Prostate gland (tissue), 2 donors: ENCODE data around the gene SPNS2. TPM values are rescaled to one million over a fixed set of nuclear protein-coding genes. Genes with fewer than 3 reads are reported as not detected.

Experiments used
- DNase-seq: peaks from one replicate; pipeline ENCODE4 v3.0.0-alpha.2; 2019; ENCODE audit warnings: low spot score
- H3K27ac ChIP-seq, 2 donors: fragments of 200-600 bp; sonication (generic); 2 replicates each; pipeline ENCODE4 v1.5.1; 2017 to 2019
- H3K27me3 ChIP-seq: fragments of 200-600 bp; sonication (generic); replicated peaks from 2 replicates; pipeline ENCODE4 v1.5.1; 2019; ENCODE audit not compliant: insufficient read depth
- H3K36me3 ChIP-seq, 2 donors: fragments of 200-600 bp; sonication (generic); 1 replicate in 1 of 2; 2 replicates in 1 of 2; pipeline versions ENCODE4 v1.5.1 to v1.8.1; 2017 to 2019
- H3K4me1 ChIP-seq: fragments of 200-600 bp; sonication (generic); replicated peaks from 2 replicates; pipeline ENCODE4 v1.5.1; 2019
- H3K4me3 ChIP-seq, 2 donors: fragments of 200-600 bp; sonication (generic); 2 replicates each; pipeline ENCODE4 v1.5.1; 2017 to 2019
- H3K9me3 ChIP-seq: fragments of 200-600 bp; sonication (generic); 2 replicates; pipeline ENCODE4 v1.5.1; 2017
- CTCF ChIP-seq, 4 experiments: fragments of 200-600 bp in 2 of 4; fragments of 450-650 bp in 2 of 4; sonication (generic) in 2 of 4; IDR thresholded peaks; 1 replicate in 3 of 4; 2 replicates in 1 of 4; pipeline ENCODE4 v1.5.1; 2016 to 2019; ENCODE audit warnings: antibody characterized with exemption in 4 of 4, mild to moderate bottlenecking in 2 of 4, moderate library complexity in 2 of 4
- POLR2A ChIP-seq: fragments of 450-650 bp; IDR thresholded peaks from one replicate; pipeline ENCODE4 v1.6.1; 2016; ENCODE audit warnings: antibody characterized with exemption, mild to moderate bottlenecking
- POLR2AphosphoS5 ChIP-seq: sonication (generic); formaldehyde crosslinking; IDR thresholded peaks from one replicate; pipeline ENCODE4 v1.6.1; 2017; ENCODE audit warnings: antibody characterized with exemption
- WGBS: methylation state at CpG from one replicate; pipeline ENCODE4 v1.1.5; 2018; 5-methylcytosine and 5-hydroxymethylcytosine counted together
- intact Hi-C: fragments of 100-400 bp; cut with DNase I; formaldehyde crosslinking; loops from one replicate; pipeline ENCODE4 v1.14.2; 2022
- total RNA-seq, 2 donors: library from RNA; depleted of rRNA; stranded (reverse); fragments of >200 nt; gene quantifications; one replicate each; pipeline ENCODE4 v1.1.0, GENCODE V29; 2016

Gene SPNS2
- total RNA-seq, 2 donors from 2014 or later = 6.6 to 14.0 TPM

- no peak for DNase-seq
- intact Hi-C loops = no loop called here
- Histone ChIP-seq H3K4me3 (no peak overlapping the region), H3K36me3 (no peaks in the 10 kb centered on the region), H3K27me3 (no peaks in the 10 kb centered on the region), H3K4me1 (no peaks in the 10 kb centered on the region), H3K27ac (no peak overlapping the region), H3K9me3 (no peaks in the 10 kb centered on the region)
- TF ChIP-seq POLR2AphosphoS5 (no peak), CTCF (IDR thresholded peaks at IDR 0.05) (no peak)
- 76% methylated on average over 4 of the region's 4 CpGs for WGBS
Observed at GRCh38 chr17:4573115-4573514, 74.4 kb downstream of the SPNS2 start.

GRCh38 chr17:4573669-4574068 is 75.0 kb downstream of the SPNS2 start:
- Histone ChIP-seq H3K27ac (no peak overlapping the region), H3K27me3 (no peaks in the 10 kb centered on the region), H3K4me1 (no peaks in the 10 kb centered on the region), H3K9me3 (no peaks in the 10 kb centered on the region), H3K4me3 (no peak overlapping the region), H3K36me3 (no peaks in the 10 kb centered on the region)
- TF ChIP-seq CTCF (IDR thresholded peaks at IDR 0.05) (no peak), POLR2A (no peak), POLR2AphosphoS5 (no peak)
- no peak for DNase-seq
- WGBS = 57% methylated on average over 7 of the region's 7 CpGs
- intact Hi-C loops = no loop called here

GRCh38 chr17:4574448-4575045 is 75.9 kb downstream of the SPNS2 start:
- Histone ChIP-seq H3K27ac (no peak overlapping the region), H3K4me3 (no peak overlapping the region), H3K27me3 (no peaks in the 10 kb centered on the region), H3K36me3 (no peaks in the 10 kb centered on the region), H3K4me1 (no peaks in the 10 kb centered on the region), H3K9me3 (no peaks in the 10 kb centered on the region)
- TF ChIP-seq POLR2A = no peak
- no peak for TF ChIP-seq CTCF (IDR thresholded peaks at IDR 0.05)
- TF ChIP-seq POLR2AphosphoS5 = no peak
- intact Hi-C loops = no loop called here
- DNase-seq = no peak
- 94% methylated on average over 9 of the region's 9 CpGs for WGBS

- no peak for DNase-seq
- Histone ChIP-seq H3K4me3 (no peak overlapping the region), H3K27ac (no peak overlapping the region), H3K27me3 (no peaks in the 10 kb centered on the region), H3K9me3 (no peaks in the 10 kb centered on the region), H3K4me1 (no peaks in the 10 kb centered on the region), H3K36me3 (no peaks in the 10 kb centered on the region)
- intact Hi-C loops = no loop called here
- TF ChIP-seq CTCF (IDR thresholded peaks at IDR 0.05) (no peak), POLR2A (no peak), POLR2AphosphoS5 (no peak)
- WGBS = 78% methylated on average over 6 of the region's 6 CpGs
Observed at GRCh38 chr17:4576161-4576558, 77.5 kb downstream of the SPNS2 start.

- WGBS = 72% methylated on average over 13 of the region's 18 CpGs
- Histone ChIP-seq H3K36me3 (no peaks in the 10 kb centered on the region), H3K27ac (no peak overlapping the region), H3K4me1 (no peaks in the 10 kb centered on the region), H3K9me3 (no peaks in the 10 kb centered on the region), H3K27me3 (no peaks in the 10 kb centered on the region), H3K4me3 (no peak overlapping the region)
- DNase-seq = no peak
- intact Hi-C loops = no loop called here
- no peak for TF ChIP-seq POLR2AphosphoS5
- TF ChIP-seq CTCF (IDR thresholded peaks at IDR 0.05) = no peak
- TF ChIP-seq POLR2A = no peak
Observed at GRCh38 chr17:4576729-4577322, 78.1 kb downstream of the SPNS2 start.
